Progenitor cell of endocrine pancreas (in vitro differentiated cells): ENCODE results near the gene MAST2. TPM values are rescaled to one million over a fixed set of nuclear protein-coding genes. Genes with fewer than 3 reads are reported as not detected.
A peak's percentile ranks its signal among the peaks of the same experiment; 100 is the strongest.
"Not testable (repeated sequence)": the region's sequence is repeated elsewhere in the genome, so short reads cannot be mapped to it uniquely, and the experiment has no call there.

Source experiments
- DNase-seq: peaks from one replicate; pipeline ENCODE4 v3.0.0; 2021; ENCODE audit warnings: low spot score; ENCODE audit not compliant: unreplicated experiment
- H3K27ac Mint-ChIP-seq: 2 replicates; pipeline ENCODE4 v1.8.0; 2021; ENCODE audit warnings: mild to moderate bottlenecking, moderate library complexity, mixed read lengths
- H3K27me3 Mint-ChIP-seq: 2 replicates; pipeline ENCODE4 v1.8.0; 2021; ENCODE audit warnings: mixed read lengths
- H3K36me3 Mint-ChIP-seq: 2 replicates; pipeline ENCODE4 v1.8.0; 2022; ENCODE audit warnings: mixed read lengths; ENCODE audit not compliant: insufficient read depth
- H3K4me1 Mint-ChIP-seq: 2 replicates; pipeline ENCODE4 v1.8.0; 2021; ENCODE audit warnings: low read depth, mixed read lengths
- H3K4me3 Mint-ChIP-seq: 2 replicates; pipeline ENCODE4 v1.8.0; 2021; ENCODE audit warnings: low read depth, mild to moderate bottlenecking, moderate library complexity, mixed read lengths
- H3K9me3 Mint-ChIP-seq: 2 replicates; pipeline ENCODE4 v1.8.0; 2021; ENCODE audit warnings: low read depth, mixed read lengths
- CTCF ChIP-seq: fragments of 200-600 bp; sonication (generic); IDR thresholded peaks from one replicate; pipeline ENCODE4 v1.5.0; 2021; ENCODE audit warnings: antibody characterized with exemption, mild to moderate bottlenecking; ENCODE audit not compliant: unreplicated experiment
- total RNA-seq: library from RNA; stranded (reverse); gene quantifications from 2 replicates; pipeline ENCODE4 v1.2.1, GENCODE V29; 2021

The MAST2 gene
- total RNA-seq, 1 donor from 2014 or later, result 47.8 TPM

DNA sequence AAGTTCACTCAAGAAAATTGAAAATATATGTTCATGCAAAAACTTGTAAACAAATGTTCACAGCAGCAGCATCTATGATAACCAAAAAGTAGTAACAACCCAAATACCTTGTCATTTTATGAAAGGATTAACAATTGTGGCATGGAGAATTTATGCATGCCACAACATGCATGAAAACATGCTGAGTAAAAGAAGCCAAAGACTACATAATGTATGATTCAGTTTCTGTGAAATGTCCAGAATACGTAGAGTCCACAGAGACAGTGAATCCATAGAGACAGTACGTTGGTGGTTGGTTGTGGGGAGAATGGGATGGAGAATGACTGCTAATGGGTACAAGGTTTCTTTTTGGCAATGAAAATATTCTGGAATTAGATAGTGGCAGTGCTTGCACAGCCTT is 148.7 kb downstream of the MAST2 start:
- peaks cover 8% of the 10 kb centered on the region for H3K36me3 Mint-ChIP-seq
- TF ChIP-seq CTCF, result no peak
- H3K4me3 Mint-ChIP-seq, result no peak overlapping the region
- H3K27ac Mint-ChIP-seq, result no peak overlapping the region
- peaks cover 7% of the 10 kb centered on the region for H3K9me3 Mint-ChIP-seq
- DNase-seq, result no peak
- H3K4me1 Mint-ChIP-seq, result peaks cover 17% of the 10 kb centered on the region
- no peaks in the 10 kb centered on the region for H3K27me3 Mint-ChIP-seq

DNA sequence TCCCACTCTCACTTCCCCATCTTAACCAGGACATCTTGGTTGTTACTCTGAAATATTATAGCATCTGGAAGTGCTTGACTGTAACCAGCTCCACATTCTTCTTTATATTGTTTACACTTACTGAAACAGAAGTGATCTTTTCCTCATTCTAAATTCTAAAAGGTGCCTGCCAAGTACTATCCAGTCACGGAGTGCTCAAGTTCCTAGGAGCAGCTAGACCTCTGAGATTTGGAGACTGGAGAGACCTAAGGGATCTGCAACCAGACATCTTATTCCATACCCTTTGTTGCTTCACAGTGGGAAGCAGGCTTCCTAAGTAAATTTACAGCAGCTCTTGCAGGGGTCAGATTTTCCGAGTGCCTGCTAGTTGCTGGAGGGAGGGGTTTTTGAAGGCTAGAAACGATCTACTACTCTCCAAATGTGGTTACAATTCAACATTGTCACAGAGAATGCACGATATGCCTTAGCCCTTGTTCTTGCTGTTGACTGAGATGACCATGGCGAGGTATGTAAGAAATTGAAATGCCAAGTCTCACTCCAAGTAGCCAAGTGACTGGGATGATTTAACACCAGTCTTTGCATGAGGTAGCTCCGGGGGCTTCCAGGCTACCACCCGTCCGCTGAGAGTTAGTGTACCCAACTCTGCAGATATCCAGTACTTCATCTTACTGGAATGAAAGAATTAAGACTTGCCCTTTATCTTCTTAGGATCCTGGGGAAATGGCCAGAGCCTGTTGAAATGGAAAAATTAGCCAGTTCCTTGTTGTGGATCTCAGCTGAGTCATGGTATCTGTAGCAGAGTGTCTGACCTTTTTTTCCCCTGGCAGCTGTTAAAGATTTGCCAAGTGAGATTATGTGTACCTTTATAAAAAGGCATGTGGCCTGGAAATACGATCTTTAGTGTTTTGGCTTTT is 150.8 kb downstream of the MAST2 start:
- no peaks in the 10 kb centered on the region for H3K9me3 Mint-ChIP-seq
- H3K27me3 Mint-ChIP-seq, result no peaks in the 10 kb centered on the region
- peaks cover under 1% of the 10 kb centered on the region for H3K36me3 Mint-ChIP-seq
- H3K4me3 Mint-ChIP-seq, result no peak overlapping the region
- peak overlapping the region; percentile 56 for H3K27ac Mint-ChIP-seq
- DNase-seq, result no peak
- H3K4me1 Mint-ChIP-seq, result peaks cover 26% of the 10 kb centered on the region
- no peak for TF ChIP-seq CTCF

DNA sequence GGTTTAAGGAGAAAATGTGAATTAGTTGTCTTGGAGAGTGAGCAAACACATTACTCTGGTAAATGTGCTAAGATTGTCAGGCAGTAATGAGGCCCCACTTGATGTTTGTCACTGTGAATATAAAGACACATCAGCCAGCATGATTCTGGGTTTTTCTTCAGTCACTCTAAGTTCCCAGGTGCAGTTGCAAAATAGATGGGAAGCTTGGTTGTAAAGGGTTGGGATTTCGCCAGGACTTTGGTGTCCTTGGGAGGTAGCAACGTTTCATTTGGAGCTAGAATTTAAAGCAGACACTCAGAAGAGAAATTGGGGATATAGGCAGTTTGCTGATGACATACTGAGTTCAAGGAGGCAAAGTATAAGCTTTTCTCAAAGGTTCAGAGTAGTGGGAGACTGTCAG is 154.3 kb downstream of the MAST2 start:
- peak overlapping the region; percentile 23 for H3K27ac Mint-ChIP-seq
- H3K4me3 Mint-ChIP-seq, result no peak overlapping the region
- H3K36me3 Mint-ChIP-seq, result peaks cover 9% of the 10 kb centered on the region
- DNase-seq, result no peak
- TF ChIP-seq CTCF, result no peak
- H3K27me3 Mint-ChIP-seq, result no peaks in the 10 kb centered on the region
- H3K9me3 Mint-ChIP-seq, result no peaks in the 10 kb centered on the region
- H3K4me1 Mint-ChIP-seq, result peaks cover 26% of the 10 kb centered on the region

GRCh38 chr1:45958317-45958716 is 154.9 kb downstream of the MAST2 start:
- Mint-ChIP-seq H3K9me3 (peaks cover 2% of the 10 kb centered on the region), H3K36me3 (peaks cover 13% of the 10 kb centered on the region), H3K4me3 (no peak overlapping the region), H3K27ac (no peak overlapping the region), H3K4me1 (peaks cover 24% of the 10 kb centered on the region), H3K27me3 (no peaks in the 10 kb centered on the region)
- no peak for DNase-seq
- TF ChIP-seq CTCF, result no peak

GRCh38 chr1:45960930-45961715 is 157.7 kb downstream of the MAST2 start:
- TF ChIP-seq CTCF, result no peak
- Mint-ChIP-seq H3K9me3 (peaks cover 10% of the 10 kb centered on the region), H3K4me1 (peaks cover 9% of the 10 kb centered on the region), H3K4me3 (no peak overlapping the region), H3K36me3 (peaks cover 28% of the 10 kb centered on the region), H3K27me3 (no peaks in the 10 kb centered on the region), H3K27ac (no peak overlapping the region)
- DNase-seq, result no peak

DNA sequence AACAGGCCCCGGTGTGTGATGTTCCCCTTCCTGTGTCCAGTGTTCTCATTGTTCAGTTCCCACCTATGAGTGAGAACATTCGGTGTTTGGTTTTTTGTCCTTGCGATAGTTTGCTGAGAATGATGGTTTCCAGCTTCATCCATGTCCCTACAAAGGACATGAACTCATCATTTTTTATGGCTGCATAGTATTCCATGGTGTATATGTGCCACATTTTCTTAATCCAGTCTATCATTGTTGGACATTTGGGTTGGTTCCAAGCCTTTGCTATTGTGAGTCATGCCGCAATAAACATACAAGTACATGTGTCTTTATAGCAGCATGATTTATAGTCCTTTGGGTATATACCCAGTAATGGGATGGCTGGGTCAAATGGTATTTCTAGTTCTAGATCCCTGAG is 158.5 kb downstream of the MAST2 start:
- not testable (repeated sequence) for DNase-seq, H3K27ac Mint-ChIP-seq, H3K27me3 Mint-ChIP-seq, H3K4me1 Mint-ChIP-seq, H3K4me3 Mint-ChIP-seq
- Mint-ChIP-seq H3K9me3 (peaks cover 10% of the 10 kb centered on the region), H3K36me3 (peaks cover 28% of the 10 kb centered on the region)
